ENCODE data around the gene BCL3. TPM values are rescaled to one million over a fixed set of nuclear protein-coding genes. Genes with fewer than 3 reads are reported as not detected.
"Not testable (repeated sequence)": the region's sequence is repeated elsewhere in the genome, so short reads cannot be mapped to it uniquely, and the experiment has no call there.

BCL3 gene
- total RNA-seq, 5 donors from 2014 or later (not counting 1 experiment from before 2014, with no cell fraction given), result 18.7 to 103 (median 19.4) TPM

DNA sequence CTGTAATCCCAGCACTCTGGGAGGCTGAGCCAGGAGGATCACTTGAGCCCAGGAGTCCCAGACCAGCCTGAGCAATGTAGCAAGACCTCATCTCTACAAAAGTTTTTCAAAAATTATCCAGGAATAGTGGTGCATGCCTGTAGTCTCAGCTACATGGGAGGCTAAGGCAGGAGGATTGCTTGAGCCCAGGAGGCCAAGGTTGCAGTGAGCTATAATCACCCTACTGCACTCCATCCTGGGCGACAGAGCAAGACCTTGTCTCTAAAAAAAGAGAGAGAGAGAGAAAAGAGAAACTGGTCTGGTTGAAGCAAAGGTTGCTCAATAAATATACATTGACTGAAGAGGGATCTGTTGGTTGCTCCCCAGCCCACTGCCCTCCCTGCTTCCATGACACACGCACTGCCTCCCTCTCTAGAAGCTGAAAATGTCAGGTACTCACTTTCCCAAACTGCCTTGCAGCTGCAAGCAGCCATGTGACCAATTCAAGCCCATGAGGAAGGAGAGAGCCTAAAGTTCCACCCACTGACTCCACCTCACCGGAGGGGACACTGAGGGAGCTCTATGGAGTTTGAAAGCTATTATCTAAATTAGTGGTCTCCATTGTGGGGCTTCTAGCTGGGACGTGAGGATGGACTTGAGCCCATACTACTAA is 35.5 kb upstream of the BCL3 start:
- H3K4me3 ChIP-seq (ENCODE audit: control insufficient read depth in 1 of 2, extremely low read depth in 1 of 2, low read length in 1 of 2), result no peak overlapping the region
- ATAC-seq (replicated peaks in 1 of 4) (no peak), DNase-seq (no peak)
- Mint-ChIP-seq H3K9me3 (peaks cover 4 to 15% (median 5%) of the 10 kb centered on the region in 3 donors), H3K4me1 (peaks cover 0 to 2% (median 0%) of the 10 kb centered on the region in 3 donors), H3K4me3 (no peak overlapping the region), H3K27ac (no peak overlapping the region), H3K27me3 (no peaks in the 10 kb centered on the region), H3K36me3 (no peaks in the 10 kb centered on the region)
- no peak overlapping the region for H3K27ac ChIP-seq (ENCODE audit: low read length)
- peaks cover 0 to 2% of the 10 kb centered on the region in 2 experiments for H3K4me1 ChIP-seq (ENCODE audit: control insufficient read depth in 1 of 2, extremely low read depth in 1 of 2, insufficient read depth in 2 of 2, low read length in 2 of 2)
- H3K27me3 ChIP-seq (replicated peaks in 1 of 2; ENCODE audit: control insufficient read depth in 2 of 2, extremely low read depth in 1 of 2, insufficient read depth in 2 of 2, low read length in 1 of 2), result peaks cover 0 to 9% of the 10 kb centered on the region in 2 experiments
- ChIA-PET POLR2A (interaction anchor here in 1 of 2 donors (0.6 kb wide), 1 partner anchor 185 kb away, joined by 5 read pairs; no protein-coding TSS in a partner anchor), CTCF (interaction anchor here in 1 of 2 donors (0.7 to 1.5 kb wide), 2 partner anchors 11 to 52 kb away, joined by 3 read pairs; no protein-coding TSS in a partner anchor)
- H3K36me3 ChIP-seq (ENCODE audit: control insufficient read depth in 2 of 2, extremely low read depth in 1 of 2, insufficient read depth in 1 of 2, low read length in 1 of 2), result no peaks in the 10 kb centered on the region
- WGBS (ENCODE audit: insufficient coverage), result no CpG with 5 or more reads among the region's 4 CpGs
- no peaks in the 10 kb centered on the region for H3K9me3 ChIP-seq

DNA sequence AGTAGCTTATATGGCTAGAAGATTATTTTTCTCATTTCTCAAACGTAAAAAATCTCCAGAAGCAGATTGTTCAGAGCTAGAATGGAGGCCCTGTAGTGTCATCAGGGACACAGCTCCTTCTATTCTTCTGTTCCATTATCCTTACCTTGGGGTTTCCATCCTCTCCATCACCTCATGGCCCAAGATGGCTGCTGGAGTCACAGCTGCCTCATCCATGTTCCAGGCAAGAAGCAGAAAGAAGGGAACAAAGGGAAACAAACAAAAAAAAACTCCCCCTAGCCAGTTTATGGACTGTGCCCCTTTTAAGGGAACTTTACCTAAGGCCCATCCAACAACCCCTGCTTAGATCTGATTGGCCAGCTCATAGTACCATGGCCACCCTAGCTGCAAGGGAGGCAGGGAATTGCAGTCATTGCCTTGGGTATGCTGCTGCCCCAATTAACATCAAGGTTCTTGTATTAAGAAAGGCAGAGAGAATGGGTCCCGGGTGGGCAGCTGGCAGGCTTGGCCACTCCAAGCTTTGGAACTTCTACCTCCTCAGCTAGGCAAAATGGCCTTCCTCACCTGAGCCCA is 33.8 kb upstream of the BCL3 start:
- no peaks in the 10 kb centered on the region for H3K36me3 ChIP-seq (ENCODE audit: control insufficient read depth in 2 of 2, extremely low read depth in 1 of 2, insufficient read depth in 1 of 2, low read length in 1 of 2)
- Mint-ChIP-seq H3K36me3 (no peaks in the 10 kb centered on the region), H3K27ac (no peak overlapping the region), H3K4me3 (no peak overlapping the region), H3K4me1 (peaks cover 0 to 2% (median 0%) of the 10 kb centered on the region in 3 donors), H3K9me3 (peaks cover 4 to 15% (median 5%) of the 10 kb centered on the region in 3 donors), H3K27me3 (no peaks in the 10 kb centered on the region)
- WGBS (ENCODE audit: insufficient coverage), result no CpG with 5 or more reads among the region's 2 CpGs
- DNase-seq (no peak), ATAC-seq (replicated peaks in 1 of 4) (no peak)
- peaks cover 0 to 3% of the 10 kb centered on the region in 2 experiments for H3K27me3 ChIP-seq (replicated peaks in 1 of 2; ENCODE audit: control insufficient read depth in 2 of 2, extremely low read depth in 1 of 2, insufficient read depth in 2 of 2, low read length in 1 of 2)
- no peaks in the 10 kb centered on the region for H3K9me3 ChIP-seq
- ChIA-PET CTCF (interaction anchor here in 1 of 2 donors (0.6 kb wide), 1 partner anchor 8 kb away, joined by 5 read pairs; no protein-coding TSS in a partner anchor), POLR2A (no interaction called here)
- peaks cover 0 to 2% of the 10 kb centered on the region in 2 experiments for H3K4me1 ChIP-seq (ENCODE audit: control insufficient read depth in 1 of 2, extremely low read depth in 1 of 2, insufficient read depth in 2 of 2, low read length in 2 of 2)
- no peak overlapping the region for H3K4me3 ChIP-seq (ENCODE audit: control insufficient read depth in 1 of 2, extremely low read depth in 1 of 2, low read length in 1 of 2)
- H3K27ac ChIP-seq (ENCODE audit: low read length), result no peak overlapping the region

DNA sequence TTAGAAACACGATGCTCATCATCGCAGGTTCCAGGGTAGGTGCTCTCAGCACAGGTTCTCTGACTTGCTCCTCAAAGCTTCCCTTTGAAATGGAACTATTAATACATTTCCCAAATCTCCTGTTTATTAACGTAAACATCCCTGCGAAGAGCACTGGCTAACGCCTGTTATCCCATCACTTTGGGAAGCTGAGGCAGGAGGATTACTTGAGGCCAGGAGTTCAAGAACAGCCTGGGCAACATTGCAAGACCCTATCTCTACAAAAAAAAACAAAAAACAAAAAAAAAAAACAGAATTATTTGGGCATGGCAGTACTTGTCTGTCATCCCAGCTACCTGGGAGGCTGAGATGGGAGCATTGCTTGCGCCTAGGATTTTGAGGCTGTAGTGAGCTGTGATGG is 30.9 kb upstream of the BCL3 start:
- H3K27ac Mint-ChIP-seq, result no peak overlapping the region
- no peak overlapping the region for H3K4me3 Mint-ChIP-seq
- DNase-seq (no peak), ATAC-seq (replicated peaks in 1 of 4) (no peak)
- peaks cover 5 to 7% (median 7%) of the 10 kb centered on the region in 3 donors for H3K4me1 Mint-ChIP-seq
- Histone ChIP-seq H3K4me1 (ENCODE audit: control insufficient read depth in 1 of 2, extremely low read depth in 1 of 2, insufficient read depth in 2 of 2, low read length in 2 of 2) (peaks cover 0 to 8% of the 10 kb centered on the region in 2 experiments), H3K4me3 (ENCODE audit: control insufficient read depth in 1 of 2, extremely low read depth in 1 of 2, low read length in 1 of 2) (no peak overlapping the region), H3K36me3 (ENCODE audit: control insufficient read depth in 2 of 2, extremely low read depth in 1 of 2, insufficient read depth in 1 of 2, low read length in 1 of 2) (no peaks in the 10 kb centered on the region), H3K27me3 (replicated peaks in 1 of 2; ENCODE audit: control insufficient read depth in 2 of 2, extremely low read depth in 1 of 2, insufficient read depth in 2 of 2, low read length in 1 of 2) (peaks cover 0 to 10% of the 10 kb centered on the region in 2 experiments), H3K27ac (ENCODE audit: low read length) (no peak overlapping the region), H3K9me3 (no peaks in the 10 kb centered on the region)
- H3K9me3 Mint-ChIP-seq, result peaks cover 4 to 15% (median 5%) of the 10 kb centered on the region in 3 donors
- CTCF ChIA-PET, result interaction anchor here (0.6 to 3.0 kb wide), 4 partner anchors 11 to 55 kb away, joined by 5 to 17 read pairs (median 8); partner anchors contain the start of gene BCL3 (in 1 of the 2)
- POLR2A ChIA-PET, result no interaction called here
- 100% methylated on average over 1 of the region's 6 CpGs for WGBS (ENCODE audit: insufficient coverage)
- no peaks in the 10 kb centered on the region for H3K27me3 Mint-ChIP-seq
- H3K36me3 Mint-ChIP-seq, result no peaks in the 10 kb centered on the region

DNA sequence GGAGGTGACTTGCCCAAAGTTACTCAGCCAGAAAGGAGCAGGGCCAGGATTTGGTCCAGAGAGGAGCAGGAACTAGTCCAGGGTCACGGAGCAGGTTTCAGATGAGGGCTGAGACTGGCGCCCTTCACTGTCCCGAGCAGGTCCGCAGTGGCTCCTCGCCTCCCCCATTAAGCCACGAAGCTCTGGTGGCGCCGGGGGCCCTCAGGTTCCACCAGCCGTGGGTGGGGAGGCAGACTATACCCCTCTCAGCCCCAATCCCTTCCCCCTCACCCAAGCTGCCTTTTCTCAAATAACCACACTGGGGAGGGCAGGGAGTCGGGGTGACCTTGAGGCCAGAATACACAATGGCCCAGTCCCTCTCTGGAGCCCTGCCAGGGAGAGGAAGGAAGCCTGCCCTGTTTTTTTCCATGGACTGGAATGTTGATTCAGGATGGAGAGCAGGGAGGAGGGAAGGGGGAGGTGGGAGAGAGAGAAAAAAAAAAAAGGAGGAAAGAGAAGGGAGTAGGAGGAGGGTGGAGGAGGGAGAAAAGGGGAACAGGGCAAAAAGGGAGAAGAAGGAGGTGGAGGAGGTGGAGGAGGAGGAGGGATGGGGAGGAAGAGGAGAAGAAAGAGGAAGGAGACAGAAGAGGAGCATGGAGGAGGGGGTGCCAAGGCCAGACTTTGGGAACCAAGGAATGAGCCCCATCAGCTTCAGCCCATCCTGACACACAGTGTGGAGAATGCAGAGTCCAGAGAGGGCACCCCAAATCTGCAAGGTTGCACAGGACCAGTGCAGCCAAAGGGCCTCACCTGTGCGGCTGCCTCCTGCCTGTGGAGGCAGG is 29.9 kb upstream of the BCL3 start:
- no peaks in the 10 kb centered on the region for H3K36me3 Mint-ChIP-seq
- H3K4me1 Mint-ChIP-seq, result peaks cover 11 to 12% (median 12%) of the 10 kb centered on the region in 3 donors
- no peaks in the 10 kb centered on the region for H3K36me3 ChIP-seq (ENCODE audit: control insufficient read depth in 2 of 2, extremely low read depth in 1 of 2, insufficient read depth in 1 of 2, low read length in 1 of 2)
- 79% methylated on average over 6 of the region's 11 CpGs for WGBS (ENCODE audit: insufficient coverage)
- POLR2A ChIA-PET, result no interaction called here
- peaks cover 4 to 15% (median 5%) of the 10 kb centered on the region in 3 donors for H3K9me3 Mint-ChIP-seq
- peaks cover 0 to 16% of the 10 kb centered on the region in 2 experiments for H3K4me1 ChIP-seq (ENCODE audit: control insufficient read depth in 1 of 2, extremely low read depth in 1 of 2, insufficient read depth in 2 of 2, low read length in 2 of 2)
- no peak overlapping the region for H3K27ac Mint-ChIP-seq
- no peak overlapping the region for H3K27ac ChIP-seq (ENCODE audit: low read length)
- CTCF ChIA-PET, result interaction anchor here in 1 of 2 donors (0.6 to 3.0 kb wide), 2 partner anchors 52 to 140 kb away, joined by 3 to 17 read pairs; no protein-coding TSS in a partner anchor
- DNase-seq (no peak), ATAC-seq (replicated peaks in 1 of 4) (no peak)
- no peaks in the 10 kb centered on the region for H3K27me3 Mint-ChIP-seq
- no peak overlapping the region for H3K4me3 ChIP-seq (ENCODE audit: control insufficient read depth in 1 of 2, extremely low read depth in 1 of 2, low read length in 1 of 2)
- peaks cover 0 to 20% of the 10 kb centered on the region in 2 experiments for H3K27me3 ChIP-seq (replicated peaks in 1 of 2; ENCODE audit: control insufficient read depth in 2 of 2, extremely low read depth in 1 of 2, insufficient read depth in 2 of 2, low read length in 1 of 2)
- no peaks in the 10 kb centered on the region for H3K9me3 ChIP-seq
- no peak overlapping the region for H3K4me3 Mint-ChIP-seq

DNA sequence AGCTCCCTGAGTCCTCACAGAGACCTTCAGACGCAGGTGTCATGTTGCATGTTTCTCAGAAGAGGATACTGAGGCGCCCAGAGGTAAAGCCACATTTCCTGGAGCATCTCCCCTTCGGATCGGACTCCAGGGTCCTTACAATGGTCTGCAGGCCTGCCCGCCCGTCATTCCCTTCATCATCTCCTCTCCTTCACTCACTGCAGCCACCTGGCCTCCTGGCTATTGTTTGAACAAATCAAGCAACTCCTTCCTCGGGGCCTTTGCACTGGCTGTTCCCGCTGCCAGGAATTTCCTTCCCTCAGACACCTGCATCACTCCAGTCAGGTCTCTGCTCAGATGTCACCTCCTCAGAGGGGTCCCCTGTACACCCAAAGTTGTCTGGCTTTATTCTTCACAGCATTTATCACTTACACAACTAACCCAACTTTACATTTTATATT is 29.2 kb upstream of the BCL3 start:
- peaks cover 0 to 27% of the 10 kb centered on the region in 2 experiments for H3K27me3 ChIP-seq (replicated peaks in 1 of 2; ENCODE audit: control insufficient read depth in 2 of 2, extremely low read depth in 1 of 2, insufficient read depth in 2 of 2, low read length in 1 of 2)
- POLR2A ChIA-PET, result no interaction called here
- ATAC-seq (replicated peaks in 1 of 4) (no peak), DNase-seq (no peak)
- H3K4me3 ChIP-seq (ENCODE audit: control insufficient read depth in 1 of 2, extremely low read depth in 1 of 2, low read length in 1 of 2), result no peak overlapping the region
- no peaks in the 10 kb centered on the region for H3K9me3 ChIP-seq
- 87% methylated on average over 8 of the region's 8 CpGs for WGBS (ENCODE audit: insufficient coverage)
- Mint-ChIP-seq H3K36me3 (no peaks in the 10 kb centered on the region), H3K9me3 (peaks cover 3 to 15% (median 5%) of the 10 kb centered on the region in 3 donors), H3K27me3 (no peaks in the 10 kb centered on the region), H3K27ac (no peak overlapping the region), H3K4me3 (no peak overlapping the region), H3K4me1 (peaks cover 17 to 18% (median 18%) of the 10 kb centered on the region in 3 donors)
- H3K27ac ChIP-seq (ENCODE audit: low read length), result no peak overlapping the region
- no peaks in the 10 kb centered on the region for H3K36me3 ChIP-seq (ENCODE audit: control insufficient read depth in 2 of 2, extremely low read depth in 1 of 2, insufficient read depth in 1 of 2, low read length in 1 of 2)
- peaks cover 0 to 22% of the 10 kb centered on the region in 2 experiments for H3K4me1 ChIP-seq (ENCODE audit: control insufficient read depth in 1 of 2, extremely low read depth in 1 of 2, insufficient read depth in 2 of 2, low read length in 2 of 2)
- CTCF ChIA-PET, result interaction anchor here in 1 of 2 donors (3.0 kb wide), 1 partner anchor 52 kb away, joined by 17 read pairs; no protein-coding TSS in a partner anchor

DNA sequence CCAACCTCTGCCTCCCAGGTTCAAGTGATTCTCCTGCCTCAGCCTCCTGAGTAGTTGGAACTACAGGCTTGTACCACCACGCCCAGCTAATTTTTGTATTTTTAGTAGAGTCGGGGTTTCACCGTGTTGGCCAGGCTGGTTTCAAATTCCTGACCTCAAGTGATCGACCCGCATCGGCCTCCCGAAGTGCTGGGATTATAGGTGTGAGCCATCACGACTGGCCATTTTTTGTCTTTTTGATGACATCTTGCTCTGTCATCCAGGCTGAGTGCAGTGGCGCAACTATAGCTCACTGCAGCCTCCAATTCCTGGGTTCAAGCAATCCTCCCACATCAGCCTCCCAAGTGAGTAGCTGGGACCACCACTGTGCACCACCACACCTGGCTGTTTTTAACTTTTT is 28.1 kb upstream of the BCL3 start:
- H3K9me3 ChIP-seq; ATAC-seq (replicated peaks in 1 of 4); H3K27ac Mint-ChIP-seq; H3K4me3 ChIP-seq (ENCODE audit: control insufficient read depth in 1 of 2, extremely low read depth in 1 of 2, low read length in 1 of 2); H3K27ac ChIP-seq (ENCODE audit: low read length); H3K27me3 Mint-ChIP-seq; DNase-seq; H3K4me3 Mint-ChIP-seq; POLR2A ChIA-PET; H3K36me3 ChIP-seq (ENCODE audit: control insufficient read depth in 2 of 2, extremely low read depth in 1 of 2, insufficient read depth in 1 of 2, low read length in 1 of 2); H3K9me3 Mint-ChIP-seq; H3K36me3 Mint-ChIP-seq: not testable (repeated sequence)
- 100% methylated on average over 8 of the region's 9 CpGs for WGBS (ENCODE audit: insufficient coverage)
- Histone ChIP-seq H3K27me3 (replicated peaks in 1 of 2; ENCODE audit: control insufficient read depth in 2 of 2, extremely low read depth in 1 of 2, insufficient read depth in 2 of 2, low read length in 1 of 2) (peaks cover 0 to 33% of the 10 kb centered on the region in 2 experiments), H3K4me1 (ENCODE audit: control insufficient read depth in 1 of 2, extremely low read depth in 1 of 2, insufficient read depth in 2 of 2, low read length in 2 of 2) (peaks cover 0 to 31% of the 10 kb centered on the region in 2 experiments)
- CTCF ChIA-PET, result interaction anchor here in 1 of 2 donors (3.0 kb wide), 1 partner anchor 50 kb away, joined by 17 read pairs; no protein-coding TSS in a partner anchor
- peaks cover 24 to 25% (median 24%) of the 10 kb centered on the region in 3 donors for H3K4me1 Mint-ChIP-seq

All from T-cell (primary cell).